Measurements from ENCODE around the gene LCNL1. TPM values are rescaled to one million over a fixed set of nuclear protein-coding genes. Genes with fewer than 3 reads are reported as not detected.

LCNL1 gene
- polyA plus RNA-seq, 1 donor (not counting 4 experiments of a cell fraction or from before 2014, with no cell fraction given), result not detected

DNA sequence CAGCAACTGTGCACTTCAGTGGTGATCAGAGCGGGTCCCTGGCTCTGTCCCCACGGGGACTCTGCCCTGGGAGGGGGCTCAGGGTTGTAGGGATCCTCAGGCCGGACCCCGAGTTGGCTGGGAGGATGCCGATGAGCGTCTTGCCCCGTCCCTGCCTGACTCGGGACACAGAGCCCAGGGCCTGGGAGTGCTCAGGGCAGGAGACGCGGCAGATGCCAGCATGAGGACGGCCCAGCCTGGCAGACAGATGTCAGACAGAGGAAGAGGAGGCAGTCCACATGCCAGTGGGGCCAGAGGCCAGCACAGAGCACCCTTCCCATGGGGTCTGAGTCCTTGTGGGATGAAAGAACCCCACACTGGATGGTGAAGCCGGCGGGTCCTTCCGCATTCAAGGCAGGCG lies 19.5 kb upstream of the LCNL1 start:
- Histone ChIP-seq H3K79me2 (ENCODE audit: control insufficient read depth, insufficient read depth, low read length) (no peaks in the 10 kb centered on the region), H3K4me3 (ENCODE audit: control insufficient read depth in 2 of 3, extremely low read depth in 1 of 3, insufficient read depth in 2 of 3, low read depth in 1 of 3, low read length in 3 of 3) (no peak overlapping the region), H3K27ac (ENCODE audit: control insufficient read depth, insufficient read depth, low read length) (no peak overlapping the region), H3K27me3 (ENCODE audit: control insufficient read depth, extremely low read depth, insufficient read depth, low read length) (no peaks in the 10 kb centered on the region), H2AFZ (ENCODE audit: control insufficient read depth, low read length) (no peak overlapping the region), H3K4me1 (ENCODE audit: control insufficient read depth, extremely low read depth, insufficient read depth, low read length) (peaks cover 8% of the 10 kb centered on the region), H3K36me3 (ENCODE audit: control insufficient read depth in 2 of 2, extremely low read depth in 1 of 2, insufficient read depth in 2 of 2, low read length in 2 of 2) (no peaks in the 10 kb centered on the region), H4K20me1 (ENCODE audit: control insufficient read depth, extremely low read depth, insufficient read depth, low read length) (no peaks in the 10 kb centered on the region), H3K4me2 (ENCODE audit: control insufficient read depth, extremely low read depth, insufficient read depth, low read depth, low read length) (no peak overlapping the region), H3K9me1 (ENCODE audit: control insufficient read depth, extremely low read depth, insufficient read depth, low read length) (no peaks in the 10 kb centered on the region), H3K9ac (ENCODE audit: control insufficient read depth, extremely low read depth, insufficient read depth, low read length) (no peak overlapping the region), H3K9me3 (ENCODE audit: control insufficient read depth, low read depth, low read length) (no peaks in the 10 kb centered on the region)
- FAIRE-seq (no peak), DNase-seq (ENCODE audit: low read depth, low spot score) (no peak)
- TF ChIP-seq, protein P1, sequence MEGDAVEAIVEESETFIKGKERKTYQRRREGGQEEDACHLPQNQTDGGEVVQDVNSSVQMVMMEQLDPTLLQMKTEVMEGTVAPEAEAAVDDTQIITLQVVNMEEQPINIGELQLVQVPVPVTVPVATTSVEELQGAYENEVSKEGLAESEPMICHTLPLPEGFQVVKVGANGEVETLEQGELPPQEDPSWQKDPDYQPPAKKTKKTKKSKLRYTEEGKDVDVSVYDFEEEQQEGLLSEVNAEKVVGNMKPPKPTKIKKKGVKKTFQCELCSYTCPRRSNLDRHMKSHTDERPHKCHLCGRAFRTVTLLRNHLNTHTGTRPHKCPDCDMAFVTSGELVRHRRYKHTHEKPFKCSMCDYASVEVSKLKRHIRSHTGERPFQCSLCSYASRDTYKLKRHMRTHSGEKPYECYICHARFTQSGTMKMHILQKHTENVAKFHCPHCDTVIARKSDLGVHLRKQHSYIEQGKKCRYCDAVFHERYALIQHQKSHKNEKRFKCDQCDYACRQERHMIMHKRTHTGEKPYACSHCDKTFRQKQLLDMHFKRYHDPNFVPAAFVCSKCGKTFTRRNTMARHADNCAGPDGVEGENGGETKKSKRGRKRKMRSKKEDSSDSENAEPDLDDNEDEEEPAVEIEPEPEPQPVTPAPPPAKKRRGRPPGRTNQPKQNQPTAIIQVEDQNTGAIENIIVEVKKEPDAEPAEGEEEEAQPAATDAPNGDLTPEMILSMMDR (optimal IDR thresholded peaks at IDR 0.05 in 1 of 3, IDR thresholded peaks at IDR 0.05 in 1 of 3, conservative IDR thresholded peaks at IDR 0.05 in 1 of 3; ENCODE audit: extremely low read depth in 1 of 3, insufficient read depth in 2 of 3, low read length in 3 of 3), result no peak
- TF ChIP-seq EZH2 (IDR thresholded peaks at IDR 0.05; ENCODE audit: low read length), result no peak
- dilution Hi-C loops (cut with MboI; ENCODE audit: extremely low pct_ligation_motif_present, low sequenced_read_pairs), result no loop called here

GRCh38 chr9:136963751-136964150 lies 19.0 kb upstream of the LCNL1 start:
- no peaks in the 10 kb centered on the region for H3K79me2 ChIP-seq (ENCODE audit: control insufficient read depth, insufficient read depth, low read length)
- H4K20me1 ChIP-seq (ENCODE audit: control insufficient read depth, extremely low read depth, insufficient read depth, low read length), result no peaks in the 10 kb centered on the region
- H3K4me3 ChIP-seq (ENCODE audit: control insufficient read depth in 2 of 3, extremely low read depth in 1 of 3, insufficient read depth in 2 of 3, low read depth in 1 of 3, low read length in 3 of 3), result no peak overlapping the region
- DNase-seq (ENCODE audit: low read depth, low spot score), result no peak
- H3K9ac ChIP-seq (ENCODE audit: control insufficient read depth, extremely low read depth, insufficient read depth, low read length), result no peak overlapping the region
- H3K27ac ChIP-seq (ENCODE audit: control insufficient read depth, insufficient read depth, low read length), result no peak overlapping the region
- H3K9me3 ChIP-seq (ENCODE audit: control insufficient read depth, low read depth, low read length), result no peaks in the 10 kb centered on the region
- no peak for TF ChIP-seq EZH2 (IDR thresholded peaks at IDR 0.05; ENCODE audit: low read length)
- TF ChIP-seq, protein P1 (optimal IDR thresholded peaks at IDR 0.05 in 1 of 3, IDR thresholded peaks at IDR 0.05 in 1 of 3, conservative IDR thresholded peaks at IDR 0.05 in 1 of 3; ENCODE audit: extremely low read depth in 1 of 3, insufficient read depth in 2 of 3, low read length in 3 of 3), result no peak
- H3K36me3 ChIP-seq (ENCODE audit: control insufficient read depth in 2 of 2, extremely low read depth in 1 of 2, insufficient read depth in 2 of 2, low read length in 2 of 2), result no peaks in the 10 kb centered on the region
- H2AFZ ChIP-seq (ENCODE audit: control insufficient read depth, low read length), result no peak overlapping the region
- no peak overlapping the region for H3K4me2 ChIP-seq (ENCODE audit: control insufficient read depth, extremely low read depth, insufficient read depth, low read depth, low read length)
- H3K4me1 ChIP-seq (ENCODE audit: control insufficient read depth, extremely low read depth, insufficient read depth, low read length), result peaks cover 8% of the 10 kb centered on the region
- no peak for FAIRE-seq
- no peaks in the 10 kb centered on the region for H3K9me1 ChIP-seq (ENCODE audit: control insufficient read depth, extremely low read depth, insufficient read depth, low read length)
- dilution Hi-C loops (cut with MboI; ENCODE audit: extremely low pct_ligation_motif_present, low sequenced_read_pairs), result no loop called here
- H3K27me3 ChIP-seq (ENCODE audit: control insufficient read depth, extremely low read depth, insufficient read depth, low read length), result no peaks in the 10 kb centered on the region
